ENCODE measurements around the gene GJA3. TPM values are rescaled to one million over a fixed set of nuclear protein-coding genes. Genes with fewer than 3 reads are reported as not detected.

GJA3 gene
- total and polyA plus RNA-seq, 11 donors = 5.4 to 30.5 (median 16.5) TPM

- peak overlapping the region in 2 of 12 donors; percentile 4 to 95 for H3K27ac ChIP-seq
- no peaks in the 10 kb centered on the region for H3K36me3 ChIP-seq
- TF ChIP-seq CTCF (IDR thresholded peaks at IDR 0.05) (no peak), POLR2A (IDR thresholded peaks at IDR 0.05) (no peak)
- peaks cover 0 to 49% (median 24%) of the 10 kb centered on the region in 12 donors for H3K4me1 ChIP-seq
- DNase-seq = no peak
- WGBS, 4 donors = 28 to 66% (median 52%) methylated on average over 1 of the region's 1 CpG
- intact Hi-C loops (cut with DNase I) = no loop called here
- H3K9me3 ChIP-seq = no peaks in the 10 kb centered on the region
- peak in 1 of 4 donors; percentile 4 for ATAC-seq
- peaks cover 0 to 18% (median 8%) of the 10 kb centered on the region in 9 donors for H3K27me3 ChIP-seq
- H3K4me3 ChIP-seq = no peak overlapping the region
These were observed 36.5 kb downstream of the GJA3 start for GRCh38 chr13:20124303-20124702.

- TF ChIP-seq CTCF (IDR thresholded peaks at IDR 0.05) = no peak
- no peak for TF ChIP-seq POLR2A (IDR thresholded peaks at IDR 0.05)
- Histone ChIP-seq H3K27ac (peak overlapping the region in 3 of 12 donors; percentile 69 to 92 (median 91)), H3K27me3 (no peaks in the 10 kb centered on the region), H3K36me3 (no peaks in the 10 kb centered on the region), H3K4me3 (peak overlapping the region in 7 of 12 donors; percentile 10 to 58 (median 41)), H3K4me1 (peaks cover 0 to 32% (median 13%) of the 10 kb centered on the region in 12 donors), H3K9me3 (no peaks in the 10 kb centered on the region)
- WGBS, 4 donors = 55 to 71% (median 61%) methylated on average over 7 of the region's 7 CpGs
- ATAC-seq (no peak), DNase-seq (no peak)
- intact Hi-C loops (cut with DNase I) = no loop called here
These were observed 39.7 kb downstream of the GJA3 start for GRCh38 chr13:20121159-20121525.

- Histone ChIP-seq H3K4me1 (peaks cover 0 to 20% (median 6%) of the 10 kb centered on the region in 12 donors), H3K27ac (peak overlapping the region in 11 of 12 donors; percentile 2 to 94 (median 86)), H3K36me3 (no peaks in the 10 kb centered on the region), H3K4me3 (peak overlapping the region in 7 of 12 donors; percentile 11 to 58 (median 41)), H3K27me3 (no peaks in the 10 kb centered on the region), H3K9me3 (no peaks in the 10 kb centered on the region)
- intact Hi-C loops (cut with DNase I) = no loop called here
- no peak for ATAC-seq
- TF ChIP-seq POLR2A (IDR thresholded peaks at IDR 0.05) = no peak
- TF ChIP-seq CTCF (IDR thresholded peaks at IDR 0.05) = no peak
- no peak for DNase-seq
- 84 to 91% (median 84%) methylated on average over 3 of the region's 3 CpGs for WGBS, 4 donors
These were observed 40.9 kb downstream of the GJA3 start for GRCh38 chr13:20119960-20120359.

GRCh38 chr13:20118268-20119140, 42.3 kb downstream of the GJA3 start:
- ATAC-seq (peak; percentile 77 to 86 (median 82)), DNase-seq (peak; percentile 58 to 82 (median 70))
- Histone ChIP-seq H3K4me1 (peaks cover 0 to 19% (median 4%) of the 10 kb centered on the region in 12 donors), H3K4me3 (peak overlapping the region; percentile 42 to 90 (median 64)), H3K27ac (peak overlapping the region; percentile 67 to 94 (median 88)), H3K27me3 (no peaks in the 10 kb centered on the region), H3K9me3 (no peaks in the 10 kb centered on the region), H3K36me3 (no peaks in the 10 kb centered on the region)
- intact Hi-C loops (cut with DNase I) = no loop called here
- TF ChIP-seq CTCF (IDR thresholded peaks at IDR 0.05) (peak in 1 of 12 donors; percentile 23), POLR2A (IDR thresholded peaks at IDR 0.05) (no peak)
- WGBS, 4 donors = 1 to 10% (median 3%) methylated on average over 13 to 55 of the region's 55 CpGs
